ENCODE data around the gene RANBP3.

Gene RANBP3

GRCh38 chr19:5911366-5911765, 66.6 kb downstream of the RANBP3 start:
- no peaks in the 10 kb centered on the region for H3K27me3 ChIP-seq (replicated peaks; ENCODE audit: insufficient read depth, low read length)
- no peak overlapping the region for H3K27ac ChIP-seq (ENCODE audit: low read length)
- H3K79me2 ChIP-seq (ENCODE audit: low read length), result 0 out of 2 replicates have a peak, but pooled peaks cover under 1% of the 10 kb centered on the region
- no peak for TF ChIP-seq EZH2 (optimal IDR thresholded peaks at IDR 0.05; ENCODE audit: low read depth, low read length)
- no peak for TF ChIP-seq EZH2phosphoT487 (IDR thresholded peaks at IDR 0.05; ENCODE audit: low read length)
- no peak for TF ChIP-seq CTCF (IDR thresholded peaks at IDR 0.05; ENCODE audit: low read length)
- no peak overlapping the region for H2AFZ ChIP-seq (ENCODE audit: low read length)
- no peaks in the 10 kb centered on the region; the same call in 1 of the 2 replicates for H3K36me3 ChIP-seq (replicated peaks; ENCODE audit: insufficient read depth, low read length)
- no peaks in the 10 kb centered on the region for H3K4me1 ChIP-seq (ENCODE audit: low read length)
- no peaks in the 10 kb centered on the region for H3K9me2 ChIP-seq (replicated peaks; ENCODE audit: insufficient read depth, low read length)
- DNase-seq, result no peak
- no peaks in the 10 kb centered on the region for H3K9me3 ChIP-seq (replicated peaks; ENCODE audit: insufficient read depth, low read length)
- H4K20me1 ChIP-seq (ENCODE audit: insufficient read depth, low read length), result no peaks in the 10 kb centered on the region
- no peak overlapping the region for H3K4me2 ChIP-seq (ENCODE audit: low read depth, low read length)
- no peak overlapping the region for H3K9ac ChIP-seq (ENCODE audit: low read length)
- H3F3A ChIP-seq (ENCODE audit: insufficient read depth, low read length), result no peaks in the 10 kb centered on the region
- H3K4me3 ChIP-seq (ENCODE audit: low read length), result no peak overlapping the region

- no peak overlapping the region for H3K9ac ChIP-seq (ENCODE audit: low read length)
- H3F3A ChIP-seq (ENCODE audit: insufficient read depth, low read length), result no peaks in the 10 kb centered on the region
- no peak for TF ChIP-seq EZH2phosphoT487 (IDR thresholded peaks at IDR 0.05; ENCODE audit: low read length)
- H3K4me3 ChIP-seq (ENCODE audit: low read length), result no peak overlapping the region
- DNase-seq, result no peak
- no peak overlapping the region for H3K4me2 ChIP-seq (ENCODE audit: low read depth, low read length)
- no peaks in the 10 kb centered on the region for H4K20me1 ChIP-seq (ENCODE audit: insufficient read depth, low read length)
- H3K27me3 ChIP-seq (replicated peaks; ENCODE audit: insufficient read depth, low read length), result no peaks in the 10 kb centered on the region
- no peak overlapping the region for H3K27ac ChIP-seq (ENCODE audit: low read length)
- H3K36me3 ChIP-seq (replicated peaks; ENCODE audit: insufficient read depth, low read length), result no peaks in the 10 kb centered on the region; the same call in 1 of the 2 replicates
- no peaks in the 10 kb centered on the region for H3K9me3 ChIP-seq (replicated peaks; ENCODE audit: insufficient read depth, low read length)
- H2AFZ ChIP-seq (ENCODE audit: low read length), result no peak overlapping the region
- no peaks in the 10 kb centered on the region for H3K4me1 ChIP-seq (ENCODE audit: low read length)
- peaks cover 8% of the 10 kb centered on the region for H3K79me2 ChIP-seq (ENCODE audit: low read length)
- no peaks in the 10 kb centered on the region for H3K9me2 ChIP-seq (replicated peaks; ENCODE audit: insufficient read depth, low read length)
These were observed 67.4 kb downstream of the RANBP3 start for GRCh38 chr19:5910638-5910907.

GRCh38 chr19:5908773-5909442, 69.0 kb downstream of the RANBP3 start:
- H3K9ac ChIP-seq (ENCODE audit: low read length), result no peak overlapping the region
- DNase-seq, result no peak
- no peak for TF ChIP-seq EZH2 (optimal IDR thresholded peaks at IDR 0.05; ENCODE audit: low read depth, low read length)
- TF ChIP-seq EZH2phosphoT487 (IDR thresholded peaks at IDR 0.05; ENCODE audit: low read length), result no peak
- TF ChIP-seq CTCF (IDR thresholded peaks at IDR 0.05; ENCODE audit: low read length), result no peak
- H4K20me1 ChIP-seq (ENCODE audit: insufficient read depth, low read length), result no peaks in the 10 kb centered on the region
- no peak overlapping the region for H3K4me3 ChIP-seq (ENCODE audit: low read length)
- no peaks in the 10 kb centered on the region; the same call in 1 of the 2 replicates for H3K36me3 ChIP-seq (replicated peaks; ENCODE audit: insufficient read depth, low read length)
- H3K27me3 ChIP-seq (replicated peaks; ENCODE audit: insufficient read depth, low read length), result no peaks in the 10 kb centered on the region
- no peak overlapping the region for H3K27ac ChIP-seq (ENCODE audit: low read length)
- no peaks in the 10 kb centered on the region for H3K9me3 ChIP-seq (replicated peaks; ENCODE audit: insufficient read depth, low read length)
- no peak overlapping the region for H2AFZ ChIP-seq (ENCODE audit: low read length)
- H3K9me2 ChIP-seq (replicated peaks; ENCODE audit: insufficient read depth, low read length), result no peaks in the 10 kb centered on the region
- H3K4me1 ChIP-seq (ENCODE audit: low read length), result no peaks in the 10 kb centered on the region
- 0 out of 2 replicates have a peak, but pooled peaks cover 2% of the 10 kb centered on the region for H3F3A ChIP-seq (ENCODE audit: insufficient read depth, low read length)
- H3K4me2 ChIP-seq (ENCODE audit: low read depth, low read length), result no peak overlapping the region
- peaks cover 10% of the 10 kb centered on the region for H3K79me2 ChIP-seq (ENCODE audit: low read length)

- H3F3A ChIP-seq (ENCODE audit: insufficient read depth, low read length), result 0 out of 2 replicates have a peak, but pooled peaks cover 6% of the 10 kb centered on the region
- H2AFZ ChIP-seq (ENCODE audit: low read length), result no peak overlapping the region
- H3K9me2 ChIP-seq (replicated peaks; ENCODE audit: insufficient read depth, low read length), result no peaks in the 10 kb centered on the region
- no peak for DNase-seq
- no peak overlapping the region for H3K9ac ChIP-seq (ENCODE audit: low read length)
- H3K27me3 ChIP-seq (replicated peaks; ENCODE audit: insufficient read depth, low read length), result no peaks in the 10 kb centered on the region
- no peaks in the 10 kb centered on the region for H3K36me3 ChIP-seq (replicated peaks; ENCODE audit: insufficient read depth, low read length)
- peaks cover 24% of the 10 kb centered on the region for H3K79me2 ChIP-seq (ENCODE audit: low read length)
- H3K4me1 ChIP-seq (ENCODE audit: low read length), result peaks cover 3% of the 10 kb centered on the region; the same call in 1 of the 2 replicates
- no peak overlapping the region for H3K4me3 ChIP-seq (ENCODE audit: low read length)
- H3K4me2 ChIP-seq (ENCODE audit: low read depth, low read length), result no peak overlapping the region
- TF ChIP-seq EZH2 (optimal IDR thresholded peaks at IDR 0.05; ENCODE audit: low read depth, low read length) (no peak), EZH2phosphoT487 (IDR thresholded peaks at IDR 0.05; ENCODE audit: low read length) (no peak), CTCF (IDR thresholded peaks at IDR 0.05; ENCODE audit: low read length) (no peak)
- no peaks in the 10 kb centered on the region for H4K20me1 ChIP-seq (ENCODE audit: insufficient read depth, low read length)
- H3K9me3 ChIP-seq (replicated peaks; ENCODE audit: insufficient read depth, low read length), result no peaks in the 10 kb centered on the region
- H3K27ac ChIP-seq (ENCODE audit: low read length), result no peak overlapping the region
These were observed 70.7 kb downstream of the RANBP3 start for GRCh38 chr19:5907241-5907640.

Measured in MM.1S (cell line).